CD14-positive monocyte (primary cell): ENCODE data around the gene R3HCC1L. TPM values are rescaled to one million over a fixed set of nuclear protein-coding genes. Genes with fewer than 3 reads are reported as not detected.

Experiments used
- DNase-seq, 3 donors: peaks; one replicate each; pipeline ENCODE4 v3.0.0-alpha.2; 2011 to 2022
- H2AFZ ChIP-seq: 2 replicates; pipeline ENCODE4 v1.6.0; 2012; ENCODE audit warnings: mild to moderate bottlenecking, low read depth, low read length, inconsistent platforms; ENCODE audit not compliant: insufficient read depth, poor library complexity, severe bottlenecking
- H3K27ac ChIP-seq, 2 donors: 1 replicate in 1 of 2; 2 replicates in 1 of 2; pipeline ENCODE4 v1.5.1; 2012 to 2013; ENCODE audit warnings: low read length in 2 of 2, control low read depth in 1 of 2, inconsistent platforms in 1 of 2, low read depth in 1 of 2, mild to moderate bottlenecking in 1 of 2
- H3K27me3 ChIP-seq, 2 donors: one replicate each; pipeline versions ENCODE4 v1.6.0 to v1.6.1; 2011 to 2013; ENCODE audit warnings: low read length in 2 of 2; ENCODE audit not compliant: control insufficient read depth in 2 of 2, insufficient read depth in 2 of 2
- H3K36me3 ChIP-seq, 2 donors: replicated peaks in 1 of 2; 1 replicate in 1 of 2; 2 replicates in 1 of 2; pipeline versions ENCODE4 v1.5.1 to v1.6.1; 2012 to 2013; ENCODE audit warnings: low read length in 2 of 2, control low read depth in 1 of 2, inconsistent platforms in 1 of 2, mild to moderate bottlenecking in 1 of 2; ENCODE audit not compliant: insufficient read depth in 2 of 2, control insufficient read depth in 1 of 2
- H3K4me1 ChIP-seq, 2 donors: 1 replicate in 1 of 2; 2 replicates in 1 of 2; pipeline versions ENCODE4 v1.5.1 to v1.6.1; 2012 to 2013; ENCODE audit warnings: low read length in 2 of 2, control low read depth in 1 of 2, inconsistent platforms in 1 of 2, mild to moderate bottlenecking in 1 of 2, moderate library complexity in 1 of 2; ENCODE audit not compliant: insufficient read depth in 2 of 2, control insufficient read depth in 1 of 2
- H3K4me2 ChIP-seq: replicated peaks from 2 replicates; pipeline ENCODE3; 2012; ENCODE audit warnings: low read length, moderate library complexity, mild to moderate bottlenecking; ENCODE audit not compliant: poor library complexity, severe bottlenecking; ENCODE audit errors: extremely low read depth
- H3K4me3 ChIP-seq, 3 experiments: fragments of 200-600 bp in 1 of 3; sonication (generic) in 1 of 3; replicated peaks in 1 of 3; 1 replicate in 2 of 3; 2 replicates in 1 of 3; pipeline ENCODE4 v1.5.1; 2011 to 2013; ENCODE audit warnings: low read length in 3 of 3, mild to moderate bottlenecking in 3 of 3, control low read depth in 2 of 3, low read depth in 2 of 3, inconsistent platforms in 1 of 3, moderate library complexity in 1 of 3
- H3K79me2 ChIP-seq: 2 replicates; pipeline ENCODE4 v1.6.0; 2012; ENCODE audit warnings: mild to moderate bottlenecking, control low read depth, inconsistent platforms, low read length, moderate library complexity; ENCODE audit not compliant: insufficient read depth
- H3K9ac ChIP-seq: 2 replicates; pipeline ENCODE4 v1.6.0; 2017; ENCODE audit warnings: low read length, mild to moderate bottlenecking; ENCODE audit not compliant: insufficient read depth, poor library complexity, severe bottlenecking
- H3K9me3 ChIP-seq, 2 donors: replicated peaks in 1 of 2; 1 replicate in 1 of 2; 2 replicates in 1 of 2; pipeline versions ENCODE4 v1.5.1 to v1.6.1; 2012 to 2013; ENCODE audit warnings: low read length in 2 of 2, control low read depth in 1 of 2; ENCODE audit not compliant: control insufficient read depth in 1 of 2, insufficient read depth in 1 of 2
- H4K20me1 ChIP-seq: 2 replicates; pipeline ENCODE4 v1.6.0; 2012; ENCODE audit warnings: mild to moderate bottlenecking, low read length, control low read depth, moderate library complexity; ENCODE audit not compliant: insufficient read depth
- H3K27ac Mint-ChIP-seq, 7 donors: one replicate each; pipeline ENCODE4 v1.8.0; 2020; ENCODE audit warnings: mild to moderate bottlenecking in 7 of 7, mixed read lengths in 7 of 7, moderate library complexity in 6 of 7, inconsistent platforms in 2 of 7
- H3K27me3 Mint-ChIP-seq, 3 donors: one replicate each; pipeline ENCODE4 v1.8.0; 2021 to 2022; ENCODE audit warnings: low read depth in 3 of 3, mild to moderate bottlenecking in 3 of 3, mixed read lengths in 3 of 3, moderate library complexity in 3 of 3, inconsistent platforms in 1 of 3
- H3K36me3 Mint-ChIP-seq, 2 donors: one replicate each; pipeline ENCODE4 v1.8.0; 2020; ENCODE audit warnings: mixed read lengths in 2 of 2, inconsistent platforms in 1 of 2, mild to moderate bottlenecking in 1 of 2
- H3K4me1 Mint-ChIP-seq: one replicate; pipeline ENCODE4 v1.8.0; 2020; ENCODE audit warnings: mild to moderate bottlenecking, mixed read lengths
- H3K4me3 Mint-ChIP-seq, 2 donors: one replicate each; pipeline ENCODE4 v1.8.0; 2020; ENCODE audit warnings: mild to moderate bottlenecking in 2 of 2, mixed read lengths in 2 of 2, moderate library complexity in 1 of 2
- H3K9me3 Mint-ChIP-seq, 7 donors: one replicate each; pipeline ENCODE4 v1.8.0; 2020 to 2022; ENCODE audit warnings: mixed read lengths in 7 of 7, mild to moderate bottlenecking in 6 of 7, moderate library complexity in 6 of 7, inconsistent platforms in 2 of 7
- CTCF ChIP-seq: fragments of 200-600 bp; IDR thresholded peaks from one replicate; pipeline ENCODE4 v1.8.0; 2022; ENCODE audit warnings: antibody characterized with exemption, mild to moderate bottlenecking
- WGBS: methylation state at CpG from one replicate; pipeline ENCODE4 v1.1.5; 2013; ENCODE audit warnings: missing lambda C conversion rate; ENCODE audit not compliant: insufficient coverage; 5-methylcytosine and 5-hydroxymethylcytosine counted together
- intact Hi-C, 2 donors: fragments of 100-400 bp; cut with micrococcal nuclease; formaldehyde crosslinking; loops; one replicate each; pipeline versions ENCODE4 v1.15.0 to v1.15.1; 2023
- polyA plus RNA-seq, 3 donors: library from polyadenylated mRNA; depleted of rRNA in 1 of 3; unstranded in 2 of 3; stranded (reverse) in 1 of 3; fragments of 300-500 nt in 2 of 3; fragments of >200 nt in 1 of 3; fragmentation: Illumina TruSeq in 2 of 3; gene quantifications; 1 replicate in 2 of 3; 2 replicates in 1 of 3; pipeline ENCODE4 v1.2.3, GENCODE V29; 2012 to 2021

The R3HCC1L gene
- polyA plus RNA-seq, 3 donors = 2.6 to 13.8 (median 2.7) TPM

GRCh38 chr10:98287321-98287720 is 152.9 kb downstream of the R3HCC1L start:
- no peaks in the 10 kb centered on the region for H3K36me3 Mint-ChIP-seq
- H3K4me1 ChIP-seq = no peaks in the 10 kb centered on the region
- intact Hi-C loops = no loop called here
- WGBS = no CpG with 5 or more reads among the region's 5 CpGs
- no peak overlapping the region for H2AFZ ChIP-seq
- no peaks in the 10 kb centered on the region for H3K36me3 ChIP-seq
- DNase-seq = no peak
- H4K20me1 ChIP-seq = no peaks in the 10 kb centered on the region
- no peak overlapping the region for H3K27ac ChIP-seq
- no peak overlapping the region for H3K4me2 ChIP-seq
- H3K9me3 Mint-ChIP-seq = peaks cover 0 to 3% (median 0%) of the 10 kb centered on the region in 7 donors
- H3K79me2 ChIP-seq = no peaks in the 10 kb centered on the region
- H3K9me3 ChIP-seq = no peaks in the 10 kb centered on the region
- peak overlapping the region in 1 of 7 donors; percentile 64 for H3K27ac Mint-ChIP-seq
- peaks cover 3% of the 10 kb centered on the region in 2 donors for H3K27me3 ChIP-seq
- no peak overlapping the region for H3K4me3 Mint-ChIP-seq
- peaks cover 18 to 26% (median 20%) of the 10 kb centered on the region in 3 donors for H3K27me3 Mint-ChIP-seq
- TF ChIP-seq CTCF = no peak
- no peak overlapping the region for H3K4me3 ChIP-seq
- H3K9ac ChIP-seq = no peak overlapping the region
- no peaks in the 10 kb centered on the region for H3K4me1 Mint-ChIP-seq

- no peaks in the 10 kb centered on the region for H3K4me1 ChIP-seq
- H3K27me3 ChIP-seq = peaks cover 0 to under 1% of the 10 kb centered on the region in 2 donors
- no peak overlapping the region for H3K4me3 ChIP-seq
- H3K27ac ChIP-seq = no peak overlapping the region
- no peak for DNase-seq
- Mint-ChIP-seq H3K4me1 (no peaks in the 10 kb centered on the region), H3K4me3 (no peak overlapping the region), H3K27ac (no peak overlapping the region), H3K27me3 (peaks cover 13 to 17% (median 14%) of the 10 kb centered on the region in 3 donors), H3K9me3 (peaks cover 0 to 3% (median 0%) of the 10 kb centered on the region in 7 donors), H3K36me3 (no peaks in the 10 kb centered on the region)
- H3K36me3 ChIP-seq = no peaks in the 10 kb centered on the region
- no peaks in the 10 kb centered on the region for H3K79me2 ChIP-seq
- WGBS = 90% methylated on average over 9 of the region's 10 CpGs
- intact Hi-C loops = no loop called here
- H3K9me3 ChIP-seq = no peaks in the 10 kb centered on the region
- TF ChIP-seq CTCF = no peak
- no peak overlapping the region for H3K4me2 ChIP-seq
- H3K9ac ChIP-seq = no peak overlapping the region
- H4K20me1 ChIP-seq = no peaks in the 10 kb centered on the region
- no peak overlapping the region for H2AFZ ChIP-seq
These were observed 155.3 kb downstream of the R3HCC1L start for GRCh38 chr10:98289802-98290209.
